IPS-18c (cell line): Measurements from ENCODE around the gene HDAC11.

Experiments
- H3K4me3 ChIP-seq: 2 replicates; pipeline ENCODE4 v1.7.0; 2013; ENCODE audit warnings: low read depth, mild to moderate bottlenecking, low read length, moderate library complexity; ENCODE audit not compliant: insufficient read depth
- H3K9me3 ChIP-seq: one replicate; pipeline ENCODE4 v1.6.1; 2013; ENCODE audit warnings: mild to moderate bottlenecking, low read length, moderate library complexity; ENCODE audit not compliant: control insufficient read depth, insufficient read depth

HDAC11 gene

GRCh38 chr3:13500133-13500885, 20.2 kb downstream of the HDAC11 start:
- no peak overlapping the region for H3K4me3 ChIP-seq
- H3K9me3 ChIP-seq: no peaks in the 10 kb centered on the region

- no peak overlapping the region for H3K4me3 ChIP-seq
- no peaks in the 10 kb centered on the region for H3K9me3 ChIP-seq
These were observed 20.9 kb downstream of the HDAC11 start for GRCh38 chr3:13501056-13501455.

- no peak overlapping the region for H3K4me3 ChIP-seq
- no peaks in the 10 kb centered on the region for H3K9me3 ChIP-seq
These were observed 21.4 kb downstream of the HDAC11 start for GRCh38 chr3:13501521-13501920.

- Histone ChIP-seq H3K9me3 (no peaks in the 10 kb centered on the region), H3K4me3 (no peak overlapping the region)
These were observed 22.1 kb downstream of the HDAC11 start for GRCh38 chr3:13501958-13502790.

GRCh38 chr3:13502791-13503060, 22.6 kb downstream of the HDAC11 start:
- no peak overlapping the region for H3K4me3 ChIP-seq

GRCh38 chr3:13504161-13504831, 24.2 kb downstream of the HDAC11 start:
- Histone ChIP-seq H3K9me3 (no peaks in the 10 kb centered on the region), H3K4me3 (no peak overlapping the region)

More at GRCh38 chr3:13502791-13503060, 22.6 kb downstream of the HDAC11 start:
- no peaks in the 10 kb centered on the region for H3K9me3 ChIP-seq

GRCh38 chr3:13505147-13506130, 25.3 kb downstream of the HDAC11 start:
- H3K9me3 ChIP-seq: no peaks in the 10 kb centered on the region
- no peak overlapping the region for H3K4me3 ChIP-seq

GRCh38 chr3:13506239-13506638, 26.1 kb downstream of the HDAC11 start:
- no peak overlapping the region for H3K4me3 ChIP-seq
- H3K9me3 ChIP-seq: no peaks in the 10 kb centered on the region

GRCh38 chr3:13506680-13507079, 26.6 kb downstream of the HDAC11 start:
- Histone ChIP-seq H3K4me3 (no peak overlapping the region), H3K9me3 (no peaks in the 10 kb centered on the region)

- Histone ChIP-seq H3K4me3 (no peak overlapping the region), H3K9me3 (no peaks in the 10 kb centered on the region)
These were observed 27.1 kb downstream of the HDAC11 start for GRCh38 chr3:13507247-13507569.

GRCh38 chr3:13507570-13508339, 27.6 kb downstream of the HDAC11 start:
- H3K9me3 ChIP-seq: no peaks in the 10 kb centered on the region
- H3K4me3 ChIP-seq: no peak overlapping the region

GRCh38 chr3:13508496-13508895, 28.4 kb downstream of the HDAC11 start:
- Histone ChIP-seq H3K9me3 (no peaks in the 10 kb centered on the region), H3K4me3 (no peak overlapping the region)

GRCh38 chr3:13509059-13509815, 29.1 kb downstream of the HDAC11 start:
- Histone ChIP-seq H3K9me3 (no peaks in the 10 kb centered on the region), H3K4me3 (no peak overlapping the region)

GRCh38 chr3:13509816-13510192, 29.7 kb downstream of the HDAC11 start:
- no peaks in the 10 kb centered on the region for H3K9me3 ChIP-seq
- H3K4me3 ChIP-seq: no peak overlapping the region

GRCh38 chr3:13512451-13512850, 32.3 kb downstream of the HDAC11 start:
- Histone ChIP-seq H3K4me3 (no peak overlapping the region), H3K9me3 (no peaks in the 10 kb centered on the region)
